CD14-positive monocyte (primary cell): Measurements from ENCODE around the gene TIGD3. TPM values are rescaled to one million over a fixed set of nuclear protein-coding genes. Genes with fewer than 3 reads are reported as not detected.

Experiments used
- DNase-seq, 3 donors: peaks; one replicate each; pipeline ENCODE4 v3.0.0-alpha.2; 2011 to 2022
- H2AFZ ChIP-seq: 2 replicates; pipeline ENCODE4 v1.6.0; 2012; ENCODE audit warnings: mild to moderate bottlenecking, low read depth, low read length, inconsistent platforms; ENCODE audit not compliant: insufficient read depth, poor library complexity, severe bottlenecking
- H3K27ac ChIP-seq, 2 donors: 1 replicate in 1 of 2; 2 replicates in 1 of 2; pipeline ENCODE4 v1.5.1; 2012 to 2013; ENCODE audit warnings: low read length in 2 of 2, control low read depth in 1 of 2, inconsistent platforms in 1 of 2, low read depth in 1 of 2, mild to moderate bottlenecking in 1 of 2
- H3K27me3 ChIP-seq, 2 donors: one replicate each; pipeline versions ENCODE4 v1.6.0 to v1.6.1; 2011 to 2013; ENCODE audit warnings: low read length in 2 of 2; ENCODE audit not compliant: control insufficient read depth in 2 of 2, insufficient read depth in 2 of 2
- H3K36me3 ChIP-seq, 2 donors: replicated peaks in 1 of 2; 1 replicate in 1 of 2; 2 replicates in 1 of 2; pipeline versions ENCODE4 v1.5.1 to v1.6.1; 2012 to 2013; ENCODE audit warnings: low read length in 2 of 2, control low read depth in 1 of 2, inconsistent platforms in 1 of 2, mild to moderate bottlenecking in 1 of 2; ENCODE audit not compliant: insufficient read depth in 2 of 2, control insufficient read depth in 1 of 2
- H3K4me1 ChIP-seq, 2 donors: 1 replicate in 1 of 2; 2 replicates in 1 of 2; pipeline versions ENCODE4 v1.5.1 to v1.6.1; 2012 to 2013; ENCODE audit warnings: low read length in 2 of 2, control low read depth in 1 of 2, inconsistent platforms in 1 of 2, mild to moderate bottlenecking in 1 of 2, moderate library complexity in 1 of 2; ENCODE audit not compliant: insufficient read depth in 2 of 2, control insufficient read depth in 1 of 2
- H3K4me2 ChIP-seq: replicated peaks from 2 replicates; pipeline ENCODE3; 2012; ENCODE audit warnings: low read length, moderate library complexity, mild to moderate bottlenecking; ENCODE audit not compliant: poor library complexity, severe bottlenecking; ENCODE audit errors: extremely low read depth
- H3K4me3 ChIP-seq, 3 experiments: fragments of 200-600 bp in 1 of 3; sonication (generic) in 1 of 3; replicated peaks in 1 of 3; 1 replicate in 2 of 3; 2 replicates in 1 of 3; pipeline ENCODE4 v1.5.1; 2011 to 2013; ENCODE audit warnings: low read length in 3 of 3, mild to moderate bottlenecking in 3 of 3, control low read depth in 2 of 3, low read depth in 2 of 3, inconsistent platforms in 1 of 3, moderate library complexity in 1 of 3
- H3K79me2 ChIP-seq: 2 replicates; pipeline ENCODE4 v1.6.0; 2012; ENCODE audit warnings: mild to moderate bottlenecking, control low read depth, inconsistent platforms, low read length, moderate library complexity; ENCODE audit not compliant: insufficient read depth
- H3K9ac ChIP-seq: 2 replicates; pipeline ENCODE4 v1.6.0; 2017; ENCODE audit warnings: low read length, mild to moderate bottlenecking; ENCODE audit not compliant: insufficient read depth, poor library complexity, severe bottlenecking
- H3K9me3 ChIP-seq, 2 donors: replicated peaks in 1 of 2; 1 replicate in 1 of 2; 2 replicates in 1 of 2; pipeline versions ENCODE4 v1.5.1 to v1.6.1; 2012 to 2013; ENCODE audit warnings: low read length in 2 of 2, control low read depth in 1 of 2; ENCODE audit not compliant: control insufficient read depth in 1 of 2, insufficient read depth in 1 of 2
- H4K20me1 ChIP-seq: 2 replicates; pipeline ENCODE4 v1.6.0; 2012; ENCODE audit warnings: mild to moderate bottlenecking, low read length, control low read depth, moderate library complexity; ENCODE audit not compliant: insufficient read depth
- H3K27ac Mint-ChIP-seq, 7 donors: one replicate each; pipeline ENCODE4 v1.8.0; 2020; ENCODE audit warnings: mild to moderate bottlenecking in 7 of 7, mixed read lengths in 7 of 7, moderate library complexity in 6 of 7, inconsistent platforms in 2 of 7
- H3K27me3 Mint-ChIP-seq, 3 donors: one replicate each; pipeline ENCODE4 v1.8.0; 2021 to 2022; ENCODE audit warnings: low read depth in 3 of 3, mild to moderate bottlenecking in 3 of 3, mixed read lengths in 3 of 3, moderate library complexity in 3 of 3, inconsistent platforms in 1 of 3
- H3K36me3 Mint-ChIP-seq, 2 donors: one replicate each; pipeline ENCODE4 v1.8.0; 2020; ENCODE audit warnings: mixed read lengths in 2 of 2, inconsistent platforms in 1 of 2, mild to moderate bottlenecking in 1 of 2
- H3K4me1 Mint-ChIP-seq: one replicate; pipeline ENCODE4 v1.8.0; 2020; ENCODE audit warnings: mild to moderate bottlenecking, mixed read lengths
- H3K4me3 Mint-ChIP-seq, 2 donors: one replicate each; pipeline ENCODE4 v1.8.0; 2020; ENCODE audit warnings: mild to moderate bottlenecking in 2 of 2, mixed read lengths in 2 of 2, moderate library complexity in 1 of 2
- H3K9me3 Mint-ChIP-seq, 7 donors: one replicate each; pipeline ENCODE4 v1.8.0; 2020 to 2022; ENCODE audit warnings: mixed read lengths in 7 of 7, mild to moderate bottlenecking in 6 of 7, moderate library complexity in 6 of 7, inconsistent platforms in 2 of 7
- CTCF ChIP-seq: fragments of 200-600 bp; IDR thresholded peaks from one replicate; pipeline ENCODE4 v1.8.0; 2022; ENCODE audit warnings: antibody characterized with exemption, mild to moderate bottlenecking
- WGBS: methylation state at CpG from one replicate; pipeline ENCODE4 v1.1.5; 2013; ENCODE audit warnings: missing lambda C conversion rate; ENCODE audit not compliant: insufficient coverage; 5-methylcytosine and 5-hydroxymethylcytosine counted together
- intact Hi-C, 2 donors: fragments of 100-400 bp; cut with micrococcal nuclease; formaldehyde crosslinking; loops; one replicate each; pipeline versions ENCODE4 v1.15.0 to v1.15.1; 2023
- polyA plus RNA-seq, 3 donors: library from polyadenylated mRNA; depleted of rRNA in 1 of 3; unstranded in 2 of 3; stranded (reverse) in 1 of 3; fragments of 300-500 nt in 2 of 3; fragments of >200 nt in 1 of 3; fragmentation: Illumina TruSeq in 2 of 3; gene quantifications; 1 replicate in 2 of 3; 2 replicates in 1 of 3; pipeline ENCODE4 v1.2.3, GENCODE V29; 2012 to 2021

Gene TIGD3
- polyA plus RNA-seq, 3 donors: 1.7 to 3.7 (median 2.8) TPM

DNA sequence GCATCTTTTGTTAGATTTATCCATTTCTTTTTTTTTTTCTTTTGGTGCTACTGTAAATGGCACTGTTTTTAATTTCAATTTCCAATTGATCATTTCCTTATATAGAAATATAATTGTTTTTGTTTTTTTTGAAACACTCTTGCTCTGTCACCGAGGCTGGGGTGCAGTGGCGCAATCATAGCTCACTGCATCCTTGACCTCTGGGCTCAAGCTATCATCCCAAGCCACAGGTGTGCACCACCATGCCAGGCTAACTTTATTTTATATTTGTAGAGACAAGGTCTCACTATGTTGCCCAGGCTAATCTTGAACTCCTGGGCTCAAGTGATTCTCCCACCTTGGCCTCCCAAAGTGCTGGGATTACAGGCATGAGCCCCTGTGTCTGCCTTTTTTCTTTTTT is 48.2 kb downstream of the TIGD3 start:
- Histone ChIP-seq H3K27me3 (no peaks in the 10 kb centered on the region), H3K4me1 (peaks cover 21 to 24% of the 10 kb centered on the region in 2 donors), H4K20me1 (peaks cover 45% of the 10 kb centered on the region), H3K9ac (no peak overlapping the region), H2AFZ (no peak overlapping the region), H3K79me2 (no peaks in the 10 kb centered on the region), H3K4me3 (no peak overlapping the region), H3K27ac (no peak overlapping the region), H3K4me2 (no peak overlapping the region), H3K9me3 (no peaks in the 10 kb centered on the region), H3K36me3 (peaks cover 43 to 76% of the 10 kb centered on the region in 2 donors)
- no CpG with 5 or more reads among the region's 2 CpGs for WGBS
- H3K4me3 Mint-ChIP-seq: no peak overlapping the region
- H3K27ac Mint-ChIP-seq: peak overlapping the region in 2 of 7 donors; percentile 84 to 89
- H3K9me3 Mint-ChIP-seq: peaks cover 0 to 2% (median 0%) of the 10 kb centered on the region in 7 donors
- intact Hi-C loops: loop anchor here in 1 of 2 donors (5.0 kb wide), 1 partner anchor 35 kb away; no protein-coding TSS in a partner anchor
- peaks cover 19% of the 10 kb centered on the region for H3K4me1 Mint-ChIP-seq
- no peak for TF ChIP-seq CTCF
- DNase-seq: no peak
- peaks cover 0 to 3% (median 0%) of the 10 kb centered on the region in 3 donors for H3K27me3 Mint-ChIP-seq
- H3K36me3 Mint-ChIP-seq: peaks cover 55 to 84% of the 10 kb centered on the region in 2 donors

DNA sequence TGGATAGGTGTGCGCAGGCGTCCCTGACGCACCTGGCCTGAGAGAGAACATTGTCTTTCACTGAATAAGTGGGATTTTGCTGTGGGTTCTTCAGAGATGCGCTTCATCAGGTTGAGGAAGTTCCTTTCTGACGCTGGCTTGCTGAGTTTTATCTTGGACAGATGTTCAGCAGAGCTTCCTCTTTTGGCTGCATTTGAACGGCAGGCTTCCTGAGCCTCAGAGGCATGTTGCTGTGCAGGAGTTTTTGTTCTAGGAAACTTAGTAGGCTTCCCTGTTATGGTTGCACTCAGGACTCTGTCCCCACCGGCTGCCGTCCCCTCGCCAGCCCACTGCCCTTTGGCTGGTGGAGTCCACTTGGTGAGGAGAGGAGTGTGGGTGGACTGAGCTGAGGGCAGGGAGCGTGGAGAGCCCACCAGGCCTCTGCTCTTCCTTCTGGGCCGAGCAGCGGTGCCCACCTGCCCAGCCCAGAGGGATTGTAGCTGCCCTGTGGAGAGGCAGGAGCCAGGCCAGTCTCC is 49.1 kb downstream of the TIGD3 start:
- peak overlapping the region; percentile 49 for H3K4me2 ChIP-seq
- peaks cover 37% of the 10 kb centered on the region for H4K20me1 ChIP-seq
- peaks cover 41 to 76% of the 10 kb centered on the region in 2 donors for H3K36me3 ChIP-seq
- no peaks in the 10 kb centered on the region for H3K27me3 ChIP-seq
- H3K27me3 Mint-ChIP-seq: peaks cover 0 to 3% (median 0%) of the 10 kb centered on the region in 3 donors
- DNase-seq: peak; percentile 68 to 85 (median 84)
- H3K4me1 Mint-ChIP-seq: peaks cover 19% of the 10 kb centered on the region
- H3K9me3 ChIP-seq: no peaks in the 10 kb centered on the region
- H3K27ac Mint-ChIP-seq: peak overlapping the region; percentile 76 to 92 (median 88)
- intact Hi-C loops: loop anchor here in 1 of 2 donors (5.0 kb wide), 1 partner anchor 36 kb away; no protein-coding TSS in a partner anchor
- peak overlapping the region in 1 of 2 donors; percentile 12 for H3K4me3 Mint-ChIP-seq
- H3K27ac ChIP-seq: peak overlapping the region; percentile 41 to 60
- no peaks in the 10 kb centered on the region for H3K79me2 ChIP-seq
- TF ChIP-seq CTCF: no peak
- H3K4me1 ChIP-seq: peaks cover 21 to 24% of the 10 kb centered on the region in 2 donors
- peaks cover 53 to 84% of the 10 kb centered on the region in 2 donors for H3K36me3 Mint-ChIP-seq
- WGBS: 0% methylated on average over 9 of the region's 12 CpGs
- peak overlapping the region in 1 of 3 experiments; percentile 29 for H3K4me3 ChIP-seq
- H2AFZ ChIP-seq: no peak overlapping the region
- H3K9me3 Mint-ChIP-seq: peaks cover 0 to 2% (median 0%) of the 10 kb centered on the region in 7 donors
- peak overlapping the region; percentile 32 for H3K9ac ChIP-seq
